OCI-LY7 (cell line): ENCODE measurements around the gene RAE1.

Experiments
- EZH2phosphoT487 ChIP-seq: fragments of 200-600 bp; sonication (generic); IDR thresholded peaks from 2 replicates; pipeline ENCODE4 v1.6.1; 2018; ENCODE audit warnings: low read depth, borderline replicate concordance, mild to moderate bottlenecking, mixed run types, antibody characterized with exemption, low read length, moderate library complexity, mixed read lengths
- TF ChIP-seq, protein P1 (sequence below): fragments of 200-600 bp; sonication (generic); conservative IDR thresholded peaks from 2 replicates; pipeline ENCODE4 v1.5.1; 2014; ENCODE audit warnings: mild to moderate bottlenecking, antibody characterized with exemption, low read length, moderate library complexity, mixed read lengths

DNA sequence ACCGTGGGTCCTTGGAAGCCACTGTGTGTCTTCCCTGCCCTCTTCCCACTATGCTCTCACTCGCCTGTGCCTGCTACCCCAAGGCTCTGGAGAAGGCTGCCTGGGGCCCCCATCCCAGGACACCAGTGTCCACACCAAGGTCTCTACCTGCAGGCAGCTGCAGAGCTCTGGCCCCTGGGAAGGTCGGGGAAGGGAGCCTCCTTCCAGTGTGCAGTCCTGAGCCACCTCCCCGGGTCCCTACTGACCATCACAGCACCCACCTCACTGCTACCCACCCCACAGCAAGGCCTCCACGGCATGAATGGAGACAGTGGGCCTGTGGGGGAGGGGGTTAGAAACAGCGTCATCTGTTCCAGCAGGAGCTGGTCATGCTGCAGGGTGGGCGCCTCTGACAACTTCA, 75.8 kb downstream of the RAE1 start:
- TF ChIP-seq, protein P1, sequence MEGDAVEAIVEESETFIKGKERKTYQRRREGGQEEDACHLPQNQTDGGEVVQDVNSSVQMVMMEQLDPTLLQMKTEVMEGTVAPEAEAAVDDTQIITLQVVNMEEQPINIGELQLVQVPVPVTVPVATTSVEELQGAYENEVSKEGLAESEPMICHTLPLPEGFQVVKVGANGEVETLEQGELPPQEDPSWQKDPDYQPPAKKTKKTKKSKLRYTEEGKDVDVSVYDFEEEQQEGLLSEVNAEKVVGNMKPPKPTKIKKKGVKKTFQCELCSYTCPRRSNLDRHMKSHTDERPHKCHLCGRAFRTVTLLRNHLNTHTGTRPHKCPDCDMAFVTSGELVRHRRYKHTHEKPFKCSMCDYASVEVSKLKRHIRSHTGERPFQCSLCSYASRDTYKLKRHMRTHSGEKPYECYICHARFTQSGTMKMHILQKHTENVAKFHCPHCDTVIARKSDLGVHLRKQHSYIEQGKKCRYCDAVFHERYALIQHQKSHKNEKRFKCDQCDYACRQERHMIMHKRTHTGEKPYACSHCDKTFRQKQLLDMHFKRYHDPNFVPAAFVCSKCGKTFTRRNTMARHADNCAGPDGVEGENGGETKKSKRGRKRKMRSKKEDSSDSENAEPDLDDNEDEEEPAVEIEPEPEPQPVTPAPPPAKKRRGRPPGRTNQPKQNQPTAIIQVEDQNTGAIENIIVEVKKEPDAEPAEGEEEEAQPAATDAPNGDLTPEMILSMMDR: peak; percentile 1; the same call in 1 of the 2 replicates
- no peak for TF ChIP-seq EZH2phosphoT487
